CD4-positive, CD25-positive, alpha-beta regulatory T cell (primary cell): Measurements from ENCODE around the gene MLXIP. TPM values are rescaled to one million over a fixed set of nuclear protein-coding genes. Genes with fewer than 3 reads are reported as not detected.

Experiments
- ATAC-seq, 2 donors: fragments of 150-1000 bp; cut with Tn5 transposase; one replicate each; pipeline ENCODE4 v1.10.0; 2021; ENCODE audit warnings: low read depth in 2 of 2, moderate number of reproducible peaks in 2 of 2, moderate library complexity in 1 of 2
- DNase-seq, 3 donors: peaks; one replicate each; pipeline versions ENCODE4 v3.0.0 to v3.0.0-alpha.2; 2012 to 2022; ENCODE audit warnings: mixed read lengths in 1 of 3
- H3K27ac ChIP-seq: one replicate; pipeline ENCODE4 v1.7.0; 2013; ENCODE audit warnings: mild to moderate bottlenecking, low read length; ENCODE audit not compliant: insufficient read depth, poor library complexity, severe bottlenecking
- H3K27me3 ChIP-seq: one replicate; pipeline ENCODE4 v1.7.0; 2013; ENCODE audit warnings: low read length; ENCODE audit not compliant: control insufficient read depth, insufficient read depth
- H3K36me3 ChIP-seq: one replicate; pipeline ENCODE4 v1.7.0; 2013; ENCODE audit warnings: mild to moderate bottlenecking, low read length, moderate library complexity; ENCODE audit not compliant: control insufficient read depth, insufficient read depth
- H3K4me1 ChIP-seq: 2 replicates; pipeline ENCODE4 v1.7.0; 2013; ENCODE audit warnings: mild to moderate bottlenecking, low read length; ENCODE audit not compliant: insufficient read depth, control insufficient read depth, poor library complexity, severe bottlenecking
- H3K4me3 ChIP-seq: one replicate; pipeline ENCODE4 v1.7.0; 2013; ENCODE audit warnings: low read depth, mild to moderate bottlenecking, low read length, moderate library complexity
- H3K9me3 ChIP-seq, 2 experiments: 1 replicate in 1 of 2; 2 replicates in 1 of 2; pipeline ENCODE4 v1.7.0; 2013; ENCODE audit warnings: low read length in 2 of 2, mild to moderate bottlenecking in 1 of 2, moderate library complexity in 1 of 2; ENCODE audit not compliant: control insufficient read depth in 2 of 2
- H3K27ac Mint-ChIP-seq, 3 donors: one replicate each; pipeline ENCODE4 v1.8.0; 2020 to 2022; ENCODE audit warnings: mild to moderate bottlenecking in 3 of 3, mixed read lengths in 3 of 3, moderate library complexity in 2 of 3
- H3K27me3 Mint-ChIP-seq: one replicate; pipeline ENCODE4 v1.8.0; 2022; ENCODE audit warnings: mild to moderate bottlenecking, mixed read lengths
- H3K36me3 Mint-ChIP-seq: one replicate; pipeline ENCODE4 v1.8.0; 2020; ENCODE audit warnings: mixed read lengths
- H3K4me1 Mint-ChIP-seq, 4 donors: one replicate each; pipeline ENCODE4 v1.8.0; 2020 to 2022; ENCODE audit warnings: mixed read lengths in 4 of 4, mild to moderate bottlenecking in 1 of 4
- H3K4me3 Mint-ChIP-seq, 4 donors: one replicate each; pipeline ENCODE4 v1.8.0; 2020 to 2022; ENCODE audit warnings: mild to moderate bottlenecking in 4 of 4, mixed read lengths in 4 of 4, moderate library complexity in 3 of 4
- H3K9me3 Mint-ChIP-seq, 7 donors: one replicate each; pipeline ENCODE4 v1.8.0; 2020 to 2022; ENCODE audit warnings: mixed read lengths in 7 of 7, mild to moderate bottlenecking in 3 of 7, moderate library complexity in 2 of 7
- polyA plus RNA-seq, 4 donors: library from polyadenylated mRNA; unstranded; fragments of 300-500 nt; fragmentation: Illumina TruSeq; gene quantifications; one replicate each; pipeline ENCODE4 v1.2.3, GENCODE V29; 2021
- total RNA-seq: library from RNA; stranded (reverse); gene quantifications from one replicate; pipeline ENCODE4 v1.2.3, GENCODE V29; 2022

Gene MLXIP
- total and polyA plus RNA-seq, 5 donors from 2014 or later = 5.0 to 83.2 (median 7.8) TPM

- Histone ChIP-seq H3K4me3 (no peak overlapping the region), H3K9me3 (no peaks in the 10 kb centered on the region), H3K36me3 (peaks cover 17% of the 10 kb centered on the region), H3K27ac (no peak overlapping the region), H3K27me3 (no peaks in the 10 kb centered on the region), H3K4me1 (peaks cover 39% of the 10 kb centered on the region)
- H3K9me3 Mint-ChIP-seq = no peaks in the 10 kb centered on the region
- no peaks in the 10 kb centered on the region for H3K27me3 Mint-ChIP-seq
- ATAC-seq (no peak), DNase-seq (no peak)
- peak overlapping the region in 2 of 4 donors; percentile 4 to 29 for H3K4me3 Mint-ChIP-seq
- peak overlapping the region in 2 of 3 donors; percentile 75 to 88 for H3K27ac Mint-ChIP-seq
- H3K4me1 Mint-ChIP-seq = peaks cover 6 to 55% (median 31%) of the 10 kb centered on the region in 4 donors
- H3K36me3 Mint-ChIP-seq = peaks cover 29% of the 10 kb centered on the region
Measured at GRCh38 chr12:122089077-122089476, 10.5 kb downstream of the MLXIP start.

GRCh38 chr12:122090759-122091515 is 12.4 kb downstream of the MLXIP start:
- H3K27me3 Mint-ChIP-seq = no peaks in the 10 kb centered on the region
- no peak for ATAC-seq
- peak overlapping the region in 2 of 4 donors; percentile 23 to 53 for H3K4me3 Mint-ChIP-seq
- H3K36me3 Mint-ChIP-seq = peaks cover 20% of the 10 kb centered on the region
- Histone ChIP-seq H3K9me3 (no peaks in the 10 kb centered on the region), H3K4me1 (peaks cover 39% of the 10 kb centered on the region), H3K36me3 (peaks cover 10% of the 10 kb centered on the region), H3K4me3 (no peak overlapping the region), H3K27me3 (no peaks in the 10 kb centered on the region), H3K27ac (no peak overlapping the region)
- H3K4me1 Mint-ChIP-seq = peaks cover under 1 to 48% (median 28%) of the 10 kb centered on the region in 4 donors
- H3K9me3 Mint-ChIP-seq = no peaks in the 10 kb centered on the region
- H3K27ac Mint-ChIP-seq = peak overlapping the region in 2 of 3 donors; percentile 91
- no peak for DNase-seq

- DNase-seq = no peak
- no peak for ATAC-seq
- H3K36me3 ChIP-seq = peaks cover 4% of the 10 kb centered on the region
- no peaks in the 10 kb centered on the region for H3K9me3 ChIP-seq
- H3K4me3 Mint-ChIP-seq = no peak overlapping the region
- H3K27me3 ChIP-seq = no peaks in the 10 kb centered on the region
- H3K36me3 Mint-ChIP-seq = peaks cover 10% of the 10 kb centered on the region
- no peak overlapping the region for H3K27ac Mint-ChIP-seq
- no peaks in the 10 kb centered on the region for H3K27me3 Mint-ChIP-seq
- H3K4me1 ChIP-seq = peaks cover 37% of the 10 kb centered on the region
- no peak overlapping the region for H3K4me3 ChIP-seq
- H3K9me3 Mint-ChIP-seq = no peaks in the 10 kb centered on the region
- peak overlapping the region; percentile 17 for H3K27ac ChIP-seq
- H3K4me1 Mint-ChIP-seq = peaks cover 13 to 42% (median 29%) of the 10 kb centered on the region in 4 donors
Measured at GRCh38 chr12:122093098-122093883, 14.7 kb downstream of the MLXIP start.

- Mint-ChIP-seq H3K4me3 (no peak overlapping the region), H3K27me3 (no peaks in the 10 kb centered on the region), H3K27ac (no peak overlapping the region), H3K4me1 (peaks cover 10 to 41% (median 35%) of the 10 kb centered on the region in 4 donors), H3K36me3 (peaks cover 7% of the 10 kb centered on the region), H3K9me3 (no peaks in the 10 kb centered on the region)
- H3K9me3 ChIP-seq = no peaks in the 10 kb centered on the region
- H3K4me1 ChIP-seq = peaks cover 37% of the 10 kb centered on the region
- DNase-seq = no peak
- H3K27ac ChIP-seq = peak overlapping the region; percentile 45
- no peak overlapping the region for H3K4me3 ChIP-seq
- no peak for ATAC-seq
- H3K36me3 ChIP-seq = peaks cover 4% of the 10 kb centered on the region
- no peaks in the 10 kb centered on the region for H3K27me3 ChIP-seq
Measured at GRCh38 chr12:122094137-122094734, 15.7 kb downstream of the MLXIP start.

- no peaks in the 10 kb centered on the region for H3K9me3 Mint-ChIP-seq
- H3K27ac Mint-ChIP-seq = no peak overlapping the region
- no peaks in the 10 kb centered on the region for H3K27me3 ChIP-seq
- H3K36me3 ChIP-seq = no peaks in the 10 kb centered on the region
- no peaks in the 10 kb centered on the region for H3K27me3 Mint-ChIP-seq
- H3K4me1 ChIP-seq = peaks cover 43% of the 10 kb centered on the region
- H3K4me1 Mint-ChIP-seq = peaks cover 11 to 41% (median 38%) of the 10 kb centered on the region in 4 donors
- H3K4me3 ChIP-seq = no peak overlapping the region
- ATAC-seq = no peak
- peaks cover 7% of the 10 kb centered on the region for H3K36me3 Mint-ChIP-seq
- peak overlapping the region; percentile 45 for H3K27ac ChIP-seq
- no peaks in the 10 kb centered on the region for H3K9me3 ChIP-seq
- no peak for DNase-seq
- H3K4me3 Mint-ChIP-seq = no peak overlapping the region
Measured at GRCh38 chr12:122094735-122095631, 16.4 kb downstream of the MLXIP start.

- Mint-ChIP-seq H3K9me3 (no peaks in the 10 kb centered on the region), H3K4me1 (peaks cover 21 to 49% (median 40%) of the 10 kb centered on the region in 4 donors), H3K36me3 (peaks cover 4% of the 10 kb centered on the region), H3K4me3 (peak overlapping the region in 1 of 4 donors; percentile 56), H3K27ac (peak overlapping the region; percentile 2 to 89 (median 65)), H3K27me3 (no peaks in the 10 kb centered on the region)
- Histone ChIP-seq H3K4me3 (no peak overlapping the region), H3K36me3 (no peaks in the 10 kb centered on the region), H3K27ac (no peak overlapping the region), H3K9me3 (no peaks in the 10 kb centered on the region), H3K4me1 (peaks cover 48% of the 10 kb centered on the region), H3K27me3 (no peaks in the 10 kb centered on the region)
- ATAC-seq (no peak), DNase-seq (no peak)
Measured at GRCh38 chr12:122096014-122096413, 17.5 kb downstream of the MLXIP start.

- Mint-ChIP-seq H3K4me3 (peak overlapping the region in 1 of 4 donors; percentile 56), H3K4me1 (peaks cover 21 to 54% (median 42%) of the 10 kb centered on the region in 4 donors), H3K36me3 (peaks cover 1% of the 10 kb centered on the region), H3K9me3 (no peaks in the 10 kb centered on the region), H3K27ac (peak overlapping the region in 2 of 3 donors; percentile 65 to 89), H3K27me3 (no peaks in the 10 kb centered on the region)
- ATAC-seq (no peak), DNase-seq (no peak)
- Histone ChIP-seq H3K27ac (no peak overlapping the region), H3K9me3 (no peaks in the 10 kb centered on the region), H3K4me1 (peaks cover 50% of the 10 kb centered on the region), H3K27me3 (no peaks in the 10 kb centered on the region), H3K36me3 (no peaks in the 10 kb centered on the region), H3K4me3 (no peak overlapping the region)
Measured at GRCh38 chr12:122096591-122097149, 18.1 kb downstream of the MLXIP start.
